Thymus (tissue), 11 donors: ENCODE data around the gene ASTL. TPM values are rescaled to one million over a fixed set of nuclear protein-coding genes. Genes with fewer than 3 reads are reported as not detected.
A peak's percentile ranks its signal among the peaks of the same experiment; 100 is the strongest.

Experiments used
- DNase-seq, 9 donors: peaks; one replicate each; pipeline ENCODE4 v3.0.0-alpha.2; 2013; ENCODE audit warnings: low spot score in 9 of 9, low read depth in 6 of 9, missing footprints in 1 of 9
- H3K27ac ChIP-seq, 2 donors: one replicate each; pipeline ENCODE4 v1.5.1; 2013; ENCODE audit warnings: control low read depth in 1 of 2, low read depth in 1 of 2, low read length in 1 of 2, mild to moderate bottlenecking in 1 of 2, moderate library complexity in 1 of 2
- H3K27me3 ChIP-seq, 2 donors: one replicate each; pipeline ENCODE4 v1.5.1; 2013; ENCODE audit warnings: low read length in 1 of 2; ENCODE audit not compliant: control insufficient read depth in 2 of 2, insufficient read depth in 1 of 2
- H3K36me3 ChIP-seq, 2 donors: one replicate each; pipeline ENCODE4 v1.5.1; 2013; ENCODE audit warnings: low read length in 1 of 2, mild to moderate bottlenecking in 1 of 2, moderate library complexity in 1 of 2; ENCODE audit not compliant: control insufficient read depth in 2 of 2, insufficient read depth in 2 of 2
- H3K4me1 ChIP-seq, 2 donors: one replicate each; pipeline ENCODE4 v1.5.1; 2013; ENCODE audit warnings: low read length in 2 of 2; ENCODE audit not compliant: control insufficient read depth in 2 of 2, insufficient read depth in 2 of 2
- H3K4me3 ChIP-seq, 2 donors: one replicate each; pipeline ENCODE4 v1.5.1; 2013; ENCODE audit warnings: low read length in 2 of 2, control low read depth in 1 of 2, mild to moderate bottlenecking in 1 of 2
- H3K9me3 ChIP-seq, 2 donors: one replicate each; pipeline ENCODE4 v1.5.1; 2013; ENCODE audit warnings: low read length in 1 of 2, mild to moderate bottlenecking in 1 of 2; ENCODE audit not compliant: control insufficient read depth in 2 of 2, insufficient read depth in 1 of 2
- WGBS: extraction: QIAGEN DNeasy Blood & Tissue Kit; methylation state at CpG from one replicate; pipeline ENCODE4 v1.1.7; 2013; 5-methylcytosine and 5-hydroxymethylcytosine counted together
- polyA plus RNA-seq: library from polyadenylated mRNA; stranded (reverse); fragments of 200-250 nt; gene quantifications from one replicate; pipeline ENCODE4 v1.2.3, GENCODE V29; 2013
- total RNA-seq: library from RNA; stranded (reverse); fragments of 120-200 nt; gene quantifications from one replicate; pipeline ENCODE4 v1.2.4, GENCODE V29; 2013
- donor health status: healthy.

ASTL gene
- total and polyA plus RNA-seq, 2 donors = 0.42 to 2.9 TPM

GRCh38 chr2:96175951-96176350, 37.6 kb upstream of the ASTL start:
- WGBS = 94% methylated on average over 6 of the region's 6 CpGs
- Histone ChIP-seq H3K27me3 (no peaks in the 10 kb centered on the region), H3K4me1 (peaks cover 6 to 21% of the 10 kb centered on the region in 2 donors), H3K4me3 (no peak overlapping the region), H3K36me3 (no peaks in the 10 kb centered on the region), H3K27ac (no peak overlapping the region), H3K9me3 (no peaks in the 10 kb centered on the region)
- no peak for DNase-seq

GRCh38 chr2:96174251-96175144, 36.2 kb upstream of the ASTL start:
- Histone ChIP-seq H3K4me1 (peaks cover 4 to 15% of the 10 kb centered on the region in 2 donors), H3K27me3 (no peaks in the 10 kb centered on the region), H3K27ac (no peak overlapping the region), H3K36me3 (no peaks in the 10 kb centered on the region), H3K4me3 (no peak overlapping the region), H3K9me3 (no peaks in the 10 kb centered on the region)
- 54% methylated on average over 8 of the region's 8 CpGs for WGBS
- peak in 8 of 9 donors; percentile 66 to 89 (median 79) for DNase-seq

GRCh38 chr2:96171831-96172230, 33.5 kb upstream of the ASTL start:
- Histone ChIP-seq H3K4me1 (peaks cover 11 to 27% of the 10 kb centered on the region in 2 donors), H3K36me3 (no peaks in the 10 kb centered on the region), H3K27me3 (no peaks in the 10 kb centered on the region), H3K4me3 (no peak overlapping the region), H3K9me3 (no peaks in the 10 kb centered on the region), H3K27ac (no peak overlapping the region)
- 98% methylated on average over 15 of the region's 15 CpGs for WGBS
- DNase-seq = no peak

GRCh38 chr2:96170626-96171025, 32.3 kb upstream of the ASTL start:
- no peaks in the 10 kb centered on the region for H3K36me3 ChIP-seq
- no peaks in the 10 kb centered on the region for H3K27me3 ChIP-seq
- no peak for DNase-seq
- H3K9me3 ChIP-seq = no peaks in the 10 kb centered on the region
- H3K27ac ChIP-seq = no peak overlapping the region
- WGBS = over 99% methylated on average over 3 of the region's 3 CpGs
- H3K4me1 ChIP-seq = peaks cover 11 to 31% of the 10 kb centered on the region in 2 donors
- H3K4me3 ChIP-seq = no peak overlapping the region

GRCh38 chr2:96169868-96170507, 31.7 kb upstream of the ASTL start:
- WGBS = 96% methylated on average over 2 of the region's 2 CpGs
- Histone ChIP-seq H3K27me3 (no peaks in the 10 kb centered on the region), H3K9me3 (peaks cover 0 to under 1% of the 10 kb centered on the region in 2 donors), H3K4me3 (no peak overlapping the region), H3K4me1 (peaks cover 12 to 37% of the 10 kb centered on the region in 2 donors), H3K36me3 (no peaks in the 10 kb centered on the region), H3K27ac (no peak overlapping the region)
- no peak for DNase-seq

- WGBS = 35% methylated on average over 6 of the region's 6 CpGs
Observed at GRCh38 chr2:96167407-96168013, 29.2 kb upstream of the ASTL start.

GRCh38 chr2:96164459-96165184, 26.3 kb upstream of the ASTL start:
- Histone ChIP-seq H3K4me1 (peaks cover 46 to 66% of the 10 kb centered on the region in 2 donors), H3K4me3 (peak overlapping the region; percentile 36 to 48), H3K9me3 (peaks cover 0 to 11% of the 10 kb centered on the region in 2 donors), H3K27me3 (no peaks in the 10 kb centered on the region), H3K36me3 (no peaks in the 10 kb centered on the region), H3K27ac (peak overlapping the region; percentile 95 to 99)
- WGBS = 73% methylated on average over 18 of the region's 18 CpGs
- peak in 5 of 9 donors; percentile 47 to 89 (median 74) for DNase-seq

More at GRCh38 chr2:96167407-96168013, 29.2 kb upstream of the ASTL start:
- Histone ChIP-seq H3K27ac (no peak overlapping the region), H3K27me3 (no peaks in the 10 kb centered on the region), H3K36me3 (no peaks in the 10 kb centered on the region), H3K4me1 (peaks cover 33 to 49% of the 10 kb centered on the region in 2 donors), H3K9me3 (peaks cover 0 to 7% of the 10 kb centered on the region in 2 donors), H3K4me3 (no peak overlapping the region)
- DNase-seq = no peak

- Histone ChIP-seq H3K27me3 (no peaks in the 10 kb centered on the region), H3K4me1 (peaks cover 53 to 73% of the 10 kb centered on the region in 2 donors), H3K9me3 (peaks cover 0 to 11% of the 10 kb centered on the region in 2 donors), H3K36me3 (no peaks in the 10 kb centered on the region), H3K27ac (peak overlapping the region; percentile 95 to 99), H3K4me3 (peak overlapping the region; percentile 36 to 48)
- peak in 6 of 9 donors; percentile 75 to 96 (median 90) for DNase-seq
- WGBS = 9% methylated on average over 13 of the region's 13 CpGs
Observed at GRCh38 chr2:96163768-96164429, 25.6 kb upstream of the ASTL start.
